GM21390 (cell line): ENCODE measurements around the gene TNK2.
"Not testable (repeated sequence)": the region's sequence is repeated elsewhere in the genome, so short reads cannot be mapped to it uniquely, and the experiment has no call there.

Experiments used
- ATAC-seq: cut with Tn5 transposase; IDR thresholded peaks from one replicate; pipeline ENCODE4 v1.9.1; 2021; ENCODE audit not compliant: unreplicated experiment

TNK2 gene

GRCh38 chr3:195918176-195918575 is 9.8 kb upstream of the TNK2 start:
- no peak for ATAC-seq

GRCh38 chr3:195916991-195917390 is 8.6 kb upstream of the TNK2 start:
- ATAC-seq, result no peak

- ATAC-seq, result no peak
These were observed 7.9 kb upstream of the TNK2 start for GRCh38 chr3:195916291-195916690.

GRCh38 chr3:195914648-195915473 is 6.5 kb upstream of the TNK2 start:
- peak; percentile 91 for ATAC-seq

- ATAC-seq, result not testable (repeated sequence)
These were observed 5.8 kb upstream of the TNK2 start for GRCh38 chr3:195914146-195914545.

- ATAC-seq, result no peak
These were observed 5.0 kb upstream of the TNK2 start for GRCh38 chr3:195913382-195913781.

- no peak for ATAC-seq
These were observed 3.6 kb upstream of the TNK2 start for GRCh38 chr3:195911946-195912270.

- no peak for ATAC-seq
These were observed 2.9 kb upstream of the TNK2 start for GRCh38 chr3:195911041-195911945.

GRCh38 chr3:195910499-195910845 is 2.1 kb upstream of the TNK2 start:
- ATAC-seq, result no peak

GRCh38 chr3:195909644-195910498 is 1.5 kb upstream of the TNK2 start:
- peak; percentile 36 for ATAC-seq

GRCh38 chr3:195908694-195909581 is 587 bp upstream of the TNK2 start:
- ATAC-seq, result peak; percentile 22

- ATAC-seq, result peak; percentile 16
These were observed 742 bp downstream of the TNK2 start for GRCh38 chr3:195907684-195907933.

- peak; percentile 17 for ATAC-seq
These were observed 1.3 kb downstream of the TNK2 start for GRCh38 chr3:195906865-195907683.

GRCh38 chr3:195905970-195906864 is 2.1 kb downstream of the TNK2 start:
- ATAC-seq, result no peak

- ATAC-seq, result no peak
These were observed 4.0 kb downstream of the TNK2 start for GRCh38 chr3:195904368-195904767.

- ATAC-seq, result no peak
These were observed 4.4 kb downstream of the TNK2 start for GRCh38 chr3:195903950-195904290.

- ATAC-seq, result not testable (repeated sequence)
These were observed 5.7 kb downstream of the TNK2 start for GRCh38 chr3:195902634-195903033.

- ATAC-seq, result not testable (repeated sequence)
These were observed 6.3 kb downstream of the TNK2 start for GRCh38 chr3:195901836-195902585.
